GM13976 (cell line): ENCODE measurements around the gene SLC25A43.

Experiments used
- DNase-seq: peaks from one replicate; pipeline ENCODE4 v3.0.0; 2012; ENCODE audit warnings: low spot score
- CTCF ChIP-seq: IDR thresholded peaks from 2 replicates; pipeline ENCODE4 v1.5.1; 2012; ENCODE audit warnings: borderline replicate concordance, mild to moderate bottlenecking; ENCODE audit not compliant: insufficient read depth; ENCODE audit errors: extremely low read depth, missing control alignments, control extremely low read depth
- in situ Hi-C: fragments of 300-500 bp; cut with MboI; formaldehyde crosslinking; loops from one replicate; pipeline ENCODE4 v1.12.0; 2022; ENCODE audit warnings: low sequenced_read_pairs, mixed read lengths, inconsistent platforms; ENCODE audit not compliant: unreplicated experiment

Gene SLC25A43

GRCh38 chrX:119474615-119475388 lies 75.7 kb downstream of the SLC25A43 start:
- DNase-seq, result no peak
- no peak for TF ChIP-seq CTCF
- in situ Hi-C loops, result no loop called here

- DNase-seq, result no peak
- TF ChIP-seq CTCF, result no peak
- in situ Hi-C loops, result no loop called here
Measured at GRCh38 chrX:119475389-119476101, 76.4 kb downstream of the SLC25A43 start.

- in situ Hi-C loops, result no loop called here
- no peak for TF ChIP-seq CTCF
Measured at GRCh38 chrX:119477812-119478232, 78.7 kb downstream of the SLC25A43 start.

GRCh38 chrX:119478504-119478903 lies 79.4 kb downstream of the SLC25A43 start:
- TF ChIP-seq CTCF, result no peak
- no peak for DNase-seq
- in situ Hi-C loops, result no loop called here

More at GRCh38 chrX:119477812-119478232, 78.7 kb downstream of the SLC25A43 start:
- no peak for DNase-seq

GRCh38 chrX:119479845-119480244 lies 80.7 kb downstream of the SLC25A43 start:
- in situ Hi-C loops, result no loop called here
- DNase-seq, result no peak
- no peak for TF ChIP-seq CTCF

GRCh38 chrX:119481323-119481801 lies 82.2 kb downstream of the SLC25A43 start:
- in situ Hi-C loops, result no loop called here
- DNase-seq, result no peak
- no peak for TF ChIP-seq CTCF
